Peyer's patch (tissue), 4 donors: ENCODE data around the gene SRPRB. TPM values are rescaled to one million over a fixed set of nuclear protein-coding genes. Genes with fewer than 3 reads are reported as not detected.

Source experiments
- DNase-seq, 3 donors: peaks; one replicate each; pipeline ENCODE4 v3.0.0-alpha.2; 2017 to 2019
- H3K27ac ChIP-seq, 4 donors: fragments of 200-600 bp; sonication (generic); one replicate each; pipeline ENCODE4 v1.5.1; 2016 to 2019
- H3K27me3 ChIP-seq, 2 donors: fragments of 200-600 bp; sonication (generic); one replicate each; pipeline ENCODE4 v1.5.1; 2019
- H3K36me3 ChIP-seq, 3 donors: fragments of 200-600 bp; sonication (generic); one replicate each; pipeline ENCODE4 v1.5.1; 2016 to 2019
- H3K4me1 ChIP-seq, 4 donors: fragments of 200-600 bp; sonication (generic); one replicate each; pipeline ENCODE4 v1.5.1; 2016 to 2019
- H3K4me3 ChIP-seq, 4 donors: fragments of 200-600 bp; sonication (generic); 1 replicate in 3 of 4; 2 replicates in 1 of 4; pipeline ENCODE4 v1.5.1; 2016 to 2019; ENCODE audit warnings: mild to moderate bottlenecking in 1 of 4
- H3K9me3 ChIP-seq, 4 donors: fragments of 200-600 bp; sonication (generic); one replicate each; pipeline ENCODE4 v1.5.1; 2016 to 2019; ENCODE audit warnings: mild to moderate bottlenecking in 1 of 4
- POLR2A ChIP-seq, 2 donors: fragments of 450-650 bp; IDR thresholded peaks; one replicate each; pipeline ENCODE4 v1.5.1; 2017; ENCODE audit warnings: antibody characterized with exemption in 2 of 2, mild to moderate bottlenecking in 2 of 2, moderate library complexity in 2 of 2
- total RNA-seq, 4 donors: library from RNA; depleted of rRNA; stranded (reverse); fragments of >200 nt; gene quantifications; one replicate each; pipeline ENCODE4 v1.1.0, GENCODE V29; 2016
- TF ChIP-seq, protein P1 (sequence below), 6 experiments: fragments of 450-650 bp in 4 of 6; fragments of 200-600 bp in 2 of 6; sonication (generic) in 1 of 6; IDR thresholded peaks; one replicate each; pipeline ENCODE4 v1.5.1; 2017 to 2019; ENCODE audit warnings: antibody characterized with exemption in 6 of 6, mild to moderate bottlenecking in 3 of 6, moderate library complexity in 1 of 6

The SRPRB gene
- total RNA-seq, 4 donors from 2014 or later = 5.0 to 15.6 (median 10.1) TPM

- Histone ChIP-seq H3K27ac (no peak overlapping the region), H3K27me3 (no peaks in the 10 kb centered on the region), H3K36me3 (no peaks in the 10 kb centered on the region), H3K4me3 (no peak overlapping the region), H3K9me3 (no peaks in the 10 kb centered on the region), H3K4me1 (no peaks in the 10 kb centered on the region)
- no peak for DNase-seq
- no peak for TF ChIP-seq POLR2A (IDR thresholded peaks at IDR 0.05)
- TF ChIP-seq, protein P1, sequence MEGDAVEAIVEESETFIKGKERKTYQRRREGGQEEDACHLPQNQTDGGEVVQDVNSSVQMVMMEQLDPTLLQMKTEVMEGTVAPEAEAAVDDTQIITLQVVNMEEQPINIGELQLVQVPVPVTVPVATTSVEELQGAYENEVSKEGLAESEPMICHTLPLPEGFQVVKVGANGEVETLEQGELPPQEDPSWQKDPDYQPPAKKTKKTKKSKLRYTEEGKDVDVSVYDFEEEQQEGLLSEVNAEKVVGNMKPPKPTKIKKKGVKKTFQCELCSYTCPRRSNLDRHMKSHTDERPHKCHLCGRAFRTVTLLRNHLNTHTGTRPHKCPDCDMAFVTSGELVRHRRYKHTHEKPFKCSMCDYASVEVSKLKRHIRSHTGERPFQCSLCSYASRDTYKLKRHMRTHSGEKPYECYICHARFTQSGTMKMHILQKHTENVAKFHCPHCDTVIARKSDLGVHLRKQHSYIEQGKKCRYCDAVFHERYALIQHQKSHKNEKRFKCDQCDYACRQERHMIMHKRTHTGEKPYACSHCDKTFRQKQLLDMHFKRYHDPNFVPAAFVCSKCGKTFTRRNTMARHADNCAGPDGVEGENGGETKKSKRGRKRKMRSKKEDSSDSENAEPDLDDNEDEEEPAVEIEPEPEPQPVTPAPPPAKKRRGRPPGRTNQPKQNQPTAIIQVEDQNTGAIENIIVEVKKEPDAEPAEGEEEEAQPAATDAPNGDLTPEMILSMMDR (IDR thresholded peaks at IDR 0.05) = no peak
Observed at GRCh38 chr3:133837487-133838295, 32.1 kb downstream of the SRPRB start.

- no peaks in the 10 kb centered on the region for H3K9me3 ChIP-seq
- no peaks in the 10 kb centered on the region for H3K36me3 ChIP-seq
- TF ChIP-seq POLR2A (IDR thresholded peaks at IDR 0.05) = no peak
- TF ChIP-seq, protein P1 (IDR thresholded peaks at IDR 0.05) = no peak
- DNase-seq = no peak
- H3K4me3 ChIP-seq = no peak overlapping the region
- H3K27ac ChIP-seq = no peak overlapping the region
- no peaks in the 10 kb centered on the region for H3K4me1 ChIP-seq
- H3K27me3 ChIP-seq = no peaks in the 10 kb centered on the region
Observed at GRCh38 chr3:133838296-133838789, 32.7 kb downstream of the SRPRB start.

DNA sequence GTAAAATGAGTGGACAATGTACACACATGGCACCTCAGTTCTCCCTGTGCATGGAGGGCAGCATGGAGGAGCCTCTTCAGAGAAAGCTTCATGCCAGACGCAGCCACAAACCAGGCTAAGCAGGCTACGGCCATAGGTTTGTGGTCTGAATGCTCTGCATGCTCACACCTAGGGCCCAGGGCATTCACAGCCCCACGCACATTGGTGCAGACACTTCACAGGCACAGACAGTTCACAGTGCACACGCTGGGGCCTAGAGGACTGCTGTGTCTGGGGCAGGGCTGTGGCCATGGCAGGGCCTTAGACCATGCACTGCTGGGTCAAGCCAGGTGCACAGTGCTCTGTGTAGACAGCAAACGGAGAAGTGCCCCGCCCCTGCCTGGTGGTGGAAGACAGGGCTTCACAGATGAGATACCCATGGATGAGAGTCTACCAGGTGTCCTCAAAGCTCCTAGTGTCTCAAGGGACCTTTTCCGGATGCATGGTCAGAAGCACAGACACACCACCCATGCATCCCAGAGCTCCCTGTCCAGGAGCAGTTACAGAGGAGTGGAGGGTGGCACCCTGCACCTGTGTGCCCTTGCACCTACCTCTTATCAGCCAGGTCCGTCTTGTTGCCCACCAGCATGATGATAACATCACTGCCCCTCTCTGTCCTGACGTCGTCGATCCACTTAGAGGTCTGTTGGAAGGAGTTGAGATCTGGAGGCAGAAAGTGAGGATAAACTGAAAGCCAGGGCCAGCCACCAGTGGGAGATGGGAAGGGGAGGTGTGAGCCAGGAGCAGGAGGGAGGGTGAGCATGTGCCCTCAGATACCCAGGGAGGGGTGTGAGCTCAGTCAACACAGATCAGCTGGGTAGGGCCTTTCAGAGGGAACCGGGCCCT is 33.5 kb downstream of the SRPRB start:
- no peak overlapping the region for H3K4me3 ChIP-seq
- no peak for DNase-seq
- no peaks in the 10 kb centered on the region for H3K9me3 ChIP-seq
- H3K27ac ChIP-seq = no peak overlapping the region
- TF ChIP-seq, protein P1 (IDR thresholded peaks at IDR 0.05) = no peak
- no peak for TF ChIP-seq POLR2A (IDR thresholded peaks at IDR 0.05)
- H3K4me1 ChIP-seq = no peaks in the 10 kb centered on the region
- no peaks in the 10 kb centered on the region for H3K27me3 ChIP-seq
- no peaks in the 10 kb centered on the region for H3K36me3 ChIP-seq

DNA sequence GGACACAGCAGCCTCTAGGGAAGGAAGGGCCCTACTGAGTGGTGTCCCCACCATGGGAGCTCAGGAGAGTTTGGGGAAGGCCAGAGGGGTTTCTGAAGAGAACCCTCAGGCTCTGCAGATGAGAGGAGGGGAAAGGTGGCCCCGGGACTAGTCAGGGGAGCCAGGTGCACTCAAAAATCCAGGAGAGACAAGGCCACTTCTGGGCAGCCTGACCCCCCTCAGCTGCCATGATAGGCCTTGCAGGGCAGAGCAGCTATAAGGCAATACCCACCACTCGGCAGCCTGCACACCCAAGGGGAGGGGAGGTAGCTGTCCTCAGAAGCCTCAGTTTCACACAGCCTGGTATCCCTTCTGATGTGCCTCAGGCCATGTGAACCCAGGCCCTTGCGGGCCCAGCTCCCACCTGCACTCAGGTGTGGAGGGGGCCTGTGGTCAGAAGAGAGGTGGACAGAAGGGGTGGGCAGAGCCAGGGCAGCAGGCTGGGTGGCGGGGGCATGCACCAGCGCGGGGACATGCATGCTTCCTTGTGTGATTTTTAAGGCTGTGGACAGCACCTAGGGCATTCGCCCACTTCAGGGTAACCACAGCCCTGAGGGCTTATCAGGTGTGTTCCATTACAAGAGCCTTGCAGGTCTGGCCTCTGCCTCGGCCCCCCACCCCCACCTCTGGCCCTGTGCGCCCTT is 34.6 kb downstream of the SRPRB start:
- TF ChIP-seq, protein P1 (IDR thresholded peaks at IDR 0.05) = no peak
- TF ChIP-seq POLR2A (IDR thresholded peaks at IDR 0.05) = no peak
- Histone ChIP-seq H3K4me1 (no peaks in the 10 kb centered on the region), H3K4me3 (no peak overlapping the region), H3K36me3 (no peaks in the 10 kb centered on the region), H3K27me3 (no peaks in the 10 kb centered on the region), H3K27ac (no peak overlapping the region), H3K9me3 (no peaks in the 10 kb centered on the region)
- no peak for DNase-seq

GRCh38 chr3:133840767-133841166 is 35.2 kb downstream of the SRPRB start:
- no peak for DNase-seq
- Histone ChIP-seq H3K27ac (no peak overlapping the region), H3K27me3 (no peaks in the 10 kb centered on the region), H3K4me3 (no peak overlapping the region), H3K4me1 (no peaks in the 10 kb centered on the region), H3K36me3 (no peaks in the 10 kb centered on the region), H3K9me3 (no peaks in the 10 kb centered on the region)
- TF ChIP-seq, protein P1 (IDR thresholded peaks at IDR 0.05) = no peak
- TF ChIP-seq POLR2A (IDR thresholded peaks at IDR 0.05) = no peak
